Measurements from ENCODE around the gene PYDC1. TPM values are rescaled to one million over a fixed set of nuclear protein-coding genes. Genes with fewer than 3 reads are reported as not detected.

PYDC1 gene
- total RNA-seq: 0.92 TPM

DNA sequence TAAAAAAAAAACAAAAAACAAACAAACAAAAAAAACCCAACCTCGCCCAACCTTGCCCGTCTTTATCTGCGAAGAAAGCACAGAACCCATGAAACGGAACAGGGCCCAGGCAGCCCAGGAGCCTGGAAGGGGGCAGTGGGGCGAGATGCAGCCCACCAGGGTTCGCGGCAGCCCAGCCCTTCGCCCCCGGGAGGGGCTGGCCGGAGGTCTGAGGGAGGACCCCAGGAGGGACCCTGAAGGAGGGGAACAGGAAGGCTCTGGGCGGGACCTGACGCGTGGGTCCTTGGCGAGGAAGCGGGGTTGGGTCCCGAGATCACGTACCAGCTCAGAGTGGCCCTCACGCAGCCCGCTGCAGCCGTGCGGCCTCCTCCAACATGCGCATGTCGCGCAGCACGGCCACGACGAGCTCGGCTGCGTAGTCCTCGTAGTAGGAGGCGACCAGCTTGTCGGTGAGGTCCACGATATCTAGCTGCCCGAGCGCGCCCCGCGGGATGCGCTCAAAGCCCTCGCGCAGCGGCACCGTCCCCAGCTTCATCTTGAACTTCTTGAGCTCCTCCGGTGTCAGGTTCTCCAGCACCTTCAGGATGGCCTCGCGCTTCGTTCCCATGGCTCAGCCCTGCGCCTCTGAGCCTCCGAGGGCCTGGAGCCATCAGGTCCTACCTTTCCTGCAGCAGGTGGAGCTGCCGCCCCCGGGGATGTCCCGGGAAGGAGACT, at the start of gene PYDC1:
Gene PYDC1, minus strand, starts transcription at position 714 of the 714 bp plus-strand sequence. Its CDS starts 107 bp downstream, at position 607.

DNA sequence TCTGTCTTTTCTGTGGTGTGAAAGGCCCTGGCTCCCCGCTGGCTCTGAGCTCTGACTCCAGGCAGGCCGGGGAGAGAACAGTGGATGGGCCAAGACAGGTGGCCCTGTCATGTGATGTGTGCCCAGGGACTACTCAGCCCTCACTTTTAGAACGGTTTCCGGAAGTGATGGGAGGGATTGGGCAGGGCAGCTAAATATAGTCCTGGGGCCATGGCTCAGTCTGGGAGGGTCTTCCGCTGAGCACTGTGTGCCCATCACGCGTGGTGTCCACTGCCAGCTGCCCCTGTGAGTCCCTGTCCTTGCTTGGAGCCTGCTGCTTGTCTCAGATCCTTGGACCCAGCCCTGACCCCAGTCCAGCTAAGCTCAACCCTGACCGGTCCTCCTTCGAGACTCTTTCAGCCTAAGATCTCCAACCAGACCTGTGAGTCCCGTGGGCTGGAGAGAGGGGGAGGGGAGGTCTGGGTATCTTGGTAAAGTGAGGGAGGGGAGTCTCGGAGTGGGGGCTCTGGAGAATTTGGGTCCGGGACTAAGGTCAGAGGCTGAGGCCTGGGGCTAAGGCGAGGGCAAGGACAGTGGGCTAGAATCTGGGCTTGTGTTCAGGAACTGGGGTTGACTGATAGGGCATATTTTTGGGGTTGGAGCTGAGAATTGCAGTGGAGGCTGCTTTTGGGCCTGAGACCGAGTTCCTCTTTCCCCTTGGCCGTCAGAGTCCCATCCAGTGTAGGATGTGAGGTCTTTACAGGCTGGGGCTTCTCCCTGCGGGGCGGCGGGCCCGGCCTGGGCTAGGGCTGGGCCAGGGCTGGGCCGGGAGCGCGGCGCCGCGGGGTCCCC, 2.8 kb downstream of the PYDC1 start, which contains the start of gene TRIM72:
Gene TRIM72, plus strand, starts transcription at position 243 of the 831 bp plus-strand sequence. CDS start 620 bp downstream, outside the sequence.

DNA sequence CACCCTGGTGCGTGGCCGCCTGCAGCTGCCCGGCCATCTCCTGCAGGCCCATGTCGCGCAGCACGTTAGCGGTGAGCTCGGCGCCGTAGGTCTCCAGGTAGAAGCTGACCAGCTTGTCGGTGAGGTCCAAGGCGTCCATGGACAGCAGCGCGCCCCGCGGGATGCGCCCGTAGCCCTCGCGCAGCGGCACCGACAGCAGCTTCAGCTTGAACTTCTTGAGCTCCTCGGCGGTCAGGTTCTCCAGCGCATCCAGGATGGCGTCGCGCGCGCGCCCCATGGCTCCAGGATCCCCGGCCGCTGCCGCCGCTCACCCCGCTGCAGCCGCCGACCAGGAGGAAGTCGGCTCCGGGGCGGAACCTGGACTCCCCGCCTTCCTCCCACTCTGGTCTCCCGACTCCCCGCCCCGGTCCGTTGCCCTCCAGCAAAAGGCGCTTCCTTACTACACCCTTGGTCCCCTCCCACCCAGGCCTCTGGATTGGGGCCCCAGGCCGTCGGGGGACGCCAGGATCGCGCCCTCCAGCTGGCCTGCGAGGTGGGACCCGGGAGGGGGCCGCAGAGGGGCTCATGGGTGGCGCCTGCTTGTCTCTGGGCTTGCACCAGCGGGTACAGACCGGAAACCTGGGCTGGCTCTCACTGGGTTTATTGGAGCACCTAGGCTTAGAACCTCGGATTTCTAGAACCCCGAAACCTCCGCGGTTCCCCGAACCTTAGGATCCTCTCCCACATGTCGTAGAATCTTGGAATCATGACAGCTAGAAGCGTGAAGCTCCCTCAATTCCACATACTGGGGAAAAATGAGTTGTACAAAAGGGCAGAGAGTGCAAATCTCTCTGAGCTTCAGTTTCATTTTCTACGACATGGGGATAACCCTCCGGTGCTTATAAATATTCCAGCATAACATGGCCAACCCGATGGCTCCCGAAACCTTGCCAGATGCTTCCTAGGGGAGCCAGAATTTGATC, 14.2 kb downstream of the PYDC1 start, which contains the start of gene PYCARD:
Gene PYCARD, minus strand, starts transcription at position 347 of the 962 bp plus-strand sequence. Its CDS starts 70 bp downstream, at position 277.

DNA sequence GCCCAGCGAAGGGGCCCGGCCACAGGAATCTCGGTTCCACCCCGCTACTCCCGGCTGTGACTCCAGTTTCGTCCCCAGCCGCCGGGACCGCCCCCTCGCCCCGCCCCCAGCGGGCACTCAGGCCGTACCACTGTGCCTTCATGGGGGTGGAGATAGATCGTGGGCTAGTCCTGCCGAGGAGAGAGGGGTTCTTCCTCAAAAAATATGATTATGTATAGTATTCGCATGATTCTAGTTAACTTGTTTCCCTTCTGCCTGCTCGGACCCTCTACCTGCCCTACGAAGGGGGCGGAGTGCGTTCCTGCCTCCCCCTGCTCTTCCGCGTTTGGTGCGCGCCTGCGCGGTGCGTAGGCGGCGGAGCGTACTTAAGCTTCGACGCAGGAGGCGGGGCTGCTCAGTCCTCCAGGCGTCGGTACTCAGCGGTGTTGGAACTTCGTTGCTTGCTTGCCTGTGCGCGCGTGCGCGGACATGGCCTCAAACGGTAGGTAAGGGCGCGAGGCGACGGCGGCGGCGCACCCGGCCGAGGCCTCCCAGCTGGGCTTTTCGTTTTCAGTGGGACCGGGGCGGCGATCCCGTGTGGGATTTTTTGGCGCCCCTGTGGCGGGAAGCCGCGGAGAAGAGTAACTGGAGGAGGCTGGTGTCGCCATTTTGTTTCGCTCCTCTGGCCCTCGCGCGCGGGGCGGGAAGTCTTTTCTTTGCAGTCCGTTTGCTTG, 37.0 kb downstream of the PYDC1 start, which contains the start of gene FUS:
Gene FUS, plus strand, starts transcription at position 393 of the 713 bp plus-strand sequence. Its CDS starts 76 bp downstream, at position 469.

Small RNA genes within 50 kb of the gene (small RNA-seq; reads per million reads assigned to genes)
- not detected for gene NDUFA3P6

Other genes starting within 250 kb of the PYDC1 start
- 3.5 TPM for gene HSD3B7, start 231.9 kb downstream of the PYDC1 start, total RNA-seq
- gene STX1B, start 206.5 kb downstream of the PYDC1 start, total RNA-seq: 49.4 TPM
- 21.9 TPM for gene STX4, start 183.6 kb downstream of the PYDC1 start, total RNA-seq
- gene ZNF668, start 142.9 kb downstream of the PYDC1 start, total RNA-seq: 7.6 TPM
- 11.8 TPM for gene ZNF646, start 142.7 kb downstream of the PYDC1 start, total RNA-seq
- 2.5 TPM for gene PRSS53, start 128.2 kb downstream of the PYDC1 start, total RNA-seq
- gene VKORC1, start 122.3 kb downstream of the PYDC1 start, total RNA-seq: 55.6 TPM
- 17.8 TPM for gene BCKDK, start 108.7 kb downstream of the PYDC1 start, total RNA-seq
- gene KAT8, start 99.5 kb downstream of the PYDC1 start, total RNA-seq: 37.4 TPM
- gene PRSS8, start 81.4 kb downstream of the PYDC1 start, total RNA-seq: not detected
- gene PRSS36, start 67.1 kb downstream of the PYDC1 start, total RNA-seq: 2.8 TPM
- 64.4 TPM for gene FUS, start 37.0 kb downstream of the PYDC1 start, total RNA-seq
- 7.4 TPM for gene PYCARD, start 14.4 kb downstream of the PYDC1 start, total RNA-seq
- 0.69 TPM for gene TRIM72, start 3.0 kb downstream of the PYDC1 start, total RNA-seq
- 4.6 TPM for gene ITGAM, start 42.8 kb upstream of the PYDC1 start, total RNA-seq
- 3.0 TPM for gene ITGAX, start 138.0 kb upstream of the PYDC1 start, total RNA-seq
- not detected for gene ITGAD, start 176.2 kb upstream of the PYDC1 start, total RNA-seq
- not detected for gene COX6A2, start 211.2 kb upstream of the PYDC1 start, total RNA-seq
- 2.5 TPM for gene ZNF843, start 225.7 kb upstream of the PYDC1 start, total RNA-seq
- 12.7 TPM for gene ARMC5, start 242.4 kb upstream of the PYDC1 start, total RNA-seq

Measured in diencephalon (tissue), 1 donor.